GM19043 (cell line): Measurements from ENCODE around the gene ANKRD55.
"Not testable (repeated sequence)": the region's sequence is repeated elsewhere in the genome, so short reads cannot be mapped to it uniquely, and the experiment has no call there.

ENCODE experiments used
- ATAC-seq: cut with Tn5 transposase; IDR thresholded peaks from one replicate; pipeline ENCODE4 v1.9.1; 2021; ENCODE audit warnings: low read depth; ENCODE audit not compliant: unreplicated experiment

ANKRD55 gene

GRCh38 chr5:56253924-56254323, 20.8 kb upstream of the ANKRD55 start:
- ATAC-seq: no peak

- ATAC-seq: no peak
Observed at GRCh38 chr5:56253126-56253525, 20.0 kb upstream of the ANKRD55 start.

GRCh38 chr5:56251918-56252553, 18.9 kb upstream of the ANKRD55 start:
- no peak for ATAC-seq

- no peak for ATAC-seq
Observed at GRCh38 chr5:56251440-56251839, 18.3 kb upstream of the ANKRD55 start.

GRCh38 chr5:56250011-56250410, 16.9 kb upstream of the ANKRD55 start:
- ATAC-seq: no peak

GRCh38 chr5:56249085-56249484, 16.0 kb upstream of the ANKRD55 start:
- not testable (repeated sequence) for ATAC-seq

- no peak for ATAC-seq
Observed at GRCh38 chr5:56247592-56247991, 14.5 kb upstream of the ANKRD55 start.

GRCh38 chr5:56246769-56247168, 13.6 kb upstream of the ANKRD55 start:
- no peak for ATAC-seq

GRCh38 chr5:56245481-56245880, 12.4 kb upstream of the ANKRD55 start:
- ATAC-seq: no peak

GRCh38 chr5:56244627-56245026, 11.5 kb upstream of the ANKRD55 start:
- no peak for ATAC-seq

- ATAC-seq: not testable (repeated sequence)
Observed at GRCh38 chr5:56242271-56242670, 9.1 kb upstream of the ANKRD55 start.

GRCh38 chr5:56232538-56232937, 592 bp downstream of the ANKRD55 start:
- no peak for ATAC-seq

GRCh38 chr5:56230576-56230975, 2.6 kb downstream of the ANKRD55 start:
- ATAC-seq: no peak

GRCh38 chr5:56229111-56229510, 4.0 kb downstream of the ANKRD55 start:
- no peak for ATAC-seq

GRCh38 chr5:56228631-56229030, 4.5 kb downstream of the ANKRD55 start:
- no peak for ATAC-seq

- no peak for ATAC-seq
Observed at GRCh38 chr5:56227691-56228090, 5.4 kb downstream of the ANKRD55 start.

GRCh38 chr5:56223298-56223697, 9.8 kb downstream of the ANKRD55 start:
- not testable (repeated sequence) for ATAC-seq

GRCh38 chr5:56221601-56222000, 11.5 kb downstream of the ANKRD55 start:
- not testable (repeated sequence) for ATAC-seq

GRCh38 chr5:56215019-56215830, 17.9 kb downstream of the ANKRD55 start:
- no peak for ATAC-seq

- ATAC-seq: not testable (repeated sequence)
Observed at GRCh38 chr5:56213886-56214535, 19.1 kb downstream of the ANKRD55 start.

- no peak for ATAC-seq
Observed at GRCh38 chr5:56212130-56212879, 20.8 kb downstream of the ANKRD55 start.
